ENCODE measurements around the gene OR6C74.

Gene OR6C74

DNA sequence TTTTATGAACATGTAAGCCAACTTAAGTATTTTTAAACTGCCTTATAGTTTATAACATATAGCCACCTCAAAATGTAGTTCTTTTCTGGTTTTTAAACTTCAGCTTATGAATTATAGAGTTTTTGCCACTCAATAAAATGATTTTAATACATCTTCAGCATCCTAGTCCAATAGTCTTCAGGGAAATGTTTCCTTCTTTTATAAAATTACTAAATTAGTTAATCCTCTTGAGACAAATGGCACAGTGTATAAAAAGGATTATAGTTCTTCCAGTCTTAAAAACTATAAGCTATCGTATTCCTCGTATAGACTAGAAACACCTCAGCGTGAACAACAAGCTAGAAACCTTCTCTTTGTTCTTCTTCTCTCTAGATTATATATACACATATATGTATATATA, at the start of gene OR6C74:
Gene OR6C74, plus strand, starts transcription at position 301 of the 400 bp plus-strand sequence. CDS start 2,679 bp downstream, outside the sequence.
- DNase-seq (ENCODE audit: low read depth), result no peak

DNA sequence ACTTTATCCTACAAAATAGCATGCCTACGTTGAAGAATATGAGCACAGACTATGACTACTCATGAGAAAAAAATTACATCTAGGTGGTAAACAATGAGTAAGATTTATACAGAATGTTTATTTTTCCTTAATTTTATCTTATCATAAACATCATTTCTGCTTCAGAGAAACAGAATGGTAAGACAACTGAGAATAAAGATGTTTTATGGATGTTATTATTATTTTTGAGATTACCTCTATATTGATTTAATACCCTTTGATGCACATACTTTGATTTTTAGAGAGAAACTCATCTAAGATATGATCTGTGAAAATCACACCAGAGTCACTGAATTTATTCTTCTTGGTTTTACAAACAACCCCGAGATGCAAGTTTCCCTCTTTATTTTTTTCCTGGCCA, 23.7 kb upstream of the OR6C74 start, which contains the start of gene OR10A7:
Gene OR10A7, plus strand, starts transcription at position 301 of the 400 bp plus-strand sequence. Its CDS starts 0 bp downstream, at position 301.
- no peak for DNase-seq (ENCODE audit: low read depth)

DNA sequence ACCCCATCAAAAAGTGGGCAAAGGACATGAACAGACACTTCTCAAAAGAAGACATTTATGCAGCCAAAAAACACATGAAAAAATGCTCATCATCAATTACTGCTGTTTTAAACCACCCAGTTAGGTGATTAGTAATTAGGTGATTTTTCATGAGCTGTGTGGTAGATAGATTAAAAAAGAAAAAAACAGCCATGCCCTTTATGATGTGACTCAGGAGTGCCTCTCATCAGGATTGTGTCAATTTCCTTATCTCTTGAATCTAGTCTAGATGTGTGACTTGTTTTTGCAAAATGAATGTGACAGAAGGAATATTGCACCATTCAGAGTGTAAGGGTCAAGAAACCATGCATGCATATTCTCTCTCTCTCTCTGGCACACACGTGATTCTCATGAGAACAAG, 17.9 kb upstream of the OR6C74 start:
- DNase-seq (ENCODE audit: low read depth), result no peak

DNA sequence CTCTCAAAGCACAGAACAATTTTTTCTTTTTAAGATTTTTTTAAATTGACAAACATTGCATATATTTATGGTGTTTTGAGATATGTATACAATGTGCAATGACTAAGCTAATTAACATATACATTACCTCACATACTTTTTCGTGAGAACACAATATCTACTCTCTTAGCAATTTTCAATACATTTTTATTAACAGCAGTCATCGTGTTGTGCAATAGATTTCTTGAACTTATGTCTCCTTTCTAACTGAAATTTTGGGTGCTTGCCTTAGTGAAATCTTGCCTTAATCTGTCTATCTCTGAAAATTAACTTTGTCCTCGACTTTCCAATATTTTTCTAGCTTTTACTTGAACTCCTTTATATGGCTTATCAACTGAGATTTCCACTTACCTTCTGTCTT, 16.8 kb upstream of the OR6C74 start:
- no peak for DNase-seq (ENCODE audit: low read depth)

DNA sequence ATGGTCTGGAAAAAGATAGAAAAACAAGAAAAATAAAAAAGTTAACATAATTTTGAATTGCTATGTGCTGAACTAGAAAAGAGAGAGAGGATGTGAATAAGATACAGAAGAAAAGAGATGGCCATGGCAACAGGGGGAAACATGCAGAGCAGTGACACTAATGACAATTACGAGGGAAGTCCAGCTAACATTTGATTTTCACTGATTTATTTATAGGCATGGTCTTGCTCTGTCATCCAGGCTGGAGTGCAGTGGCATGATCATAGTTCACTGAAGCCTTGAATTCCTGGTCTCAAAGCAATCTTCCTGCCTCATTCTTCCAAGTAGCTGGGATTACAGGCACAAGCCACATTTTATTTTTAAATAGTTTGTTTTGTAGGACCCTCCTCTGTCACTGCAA, 1.8 kb downstream of the OR6C74 start:
- no peak for DNase-seq (ENCODE audit: low read depth)

DNA sequence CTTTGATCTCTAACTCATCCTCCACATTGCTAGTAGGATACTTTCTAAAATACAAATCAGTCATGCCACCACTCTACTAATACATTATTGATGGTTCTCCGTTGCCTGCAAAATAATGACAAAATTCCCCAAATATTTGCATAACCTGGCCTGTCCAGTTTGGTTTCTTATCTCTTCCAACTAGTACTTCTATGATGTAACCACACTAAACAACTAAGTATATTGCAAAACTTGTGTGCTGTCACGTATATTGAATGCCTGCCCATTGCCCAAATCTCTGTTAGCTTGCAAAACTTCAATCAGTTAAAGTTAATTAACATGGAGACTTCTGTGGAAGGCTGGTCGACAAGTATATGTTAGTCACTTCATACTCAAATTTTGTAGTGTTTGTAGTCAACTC, 6.5 kb downstream of the OR6C74 start:
- DNase-seq (ENCODE audit: low read depth), result no peak

DNA sequence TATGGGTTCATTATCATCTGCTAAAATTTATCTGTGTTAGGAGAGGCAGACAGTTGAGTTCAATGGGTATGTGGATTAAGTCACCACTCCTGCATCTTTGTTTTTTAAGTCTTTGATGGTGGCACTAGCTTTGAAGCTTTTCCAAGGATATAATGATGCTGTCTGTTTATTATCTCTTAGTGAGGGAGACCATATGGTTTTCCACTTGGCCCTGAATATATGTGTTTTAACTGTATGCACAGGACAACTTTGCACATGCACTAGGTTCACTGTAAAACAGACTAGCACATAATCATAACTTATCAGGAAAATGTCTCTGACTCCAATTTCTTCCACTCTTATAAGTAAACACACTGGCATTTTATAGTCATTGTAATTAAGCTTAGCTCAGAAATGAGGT, 8.9 kb downstream of the OR6C74 start:
- no peak for DNase-seq (ENCODE audit: low read depth)

DNA sequence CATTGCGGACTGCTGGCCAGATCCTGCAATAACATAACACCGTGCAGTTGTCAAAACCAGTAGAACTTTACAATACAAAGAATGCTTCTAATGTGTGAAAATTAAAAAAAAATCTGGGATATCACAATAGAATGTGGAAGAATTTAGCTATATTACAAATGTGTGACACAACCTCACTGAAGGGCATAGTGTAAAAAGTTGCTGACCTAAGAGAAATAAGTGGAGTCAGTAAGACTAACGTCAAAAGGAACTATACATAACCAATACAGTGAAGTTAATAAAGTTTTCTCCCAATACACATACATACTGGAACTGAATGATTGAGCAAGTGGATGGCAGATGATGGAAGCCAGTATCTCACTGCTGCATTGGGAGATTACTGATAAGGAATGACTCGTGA, 12.4 kb downstream of the OR6C74 start:
- DNase-seq (ENCODE audit: low read depth), result no peak

DNA sequence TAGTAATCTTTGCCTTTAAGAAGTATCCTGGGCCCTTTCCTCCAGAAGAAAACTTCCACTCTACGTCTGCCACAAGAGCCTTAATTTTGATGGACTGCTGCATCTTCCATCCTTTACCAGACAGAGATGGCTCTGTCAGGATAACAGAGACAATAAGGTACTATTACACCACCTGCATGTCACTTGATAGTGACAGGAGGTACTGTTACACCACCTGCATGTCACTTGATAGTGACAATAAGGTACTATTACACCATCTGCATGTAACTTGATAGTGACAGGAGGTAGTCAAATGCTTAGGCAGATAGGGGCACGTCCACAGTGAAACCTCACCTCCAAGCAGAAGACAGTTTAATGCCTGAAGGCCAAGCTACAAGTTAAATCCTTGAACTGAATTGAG, 13.9 kb downstream of the OR6C74 start:
- DNase-seq (ENCODE audit: low read depth), result no peak

DNA sequence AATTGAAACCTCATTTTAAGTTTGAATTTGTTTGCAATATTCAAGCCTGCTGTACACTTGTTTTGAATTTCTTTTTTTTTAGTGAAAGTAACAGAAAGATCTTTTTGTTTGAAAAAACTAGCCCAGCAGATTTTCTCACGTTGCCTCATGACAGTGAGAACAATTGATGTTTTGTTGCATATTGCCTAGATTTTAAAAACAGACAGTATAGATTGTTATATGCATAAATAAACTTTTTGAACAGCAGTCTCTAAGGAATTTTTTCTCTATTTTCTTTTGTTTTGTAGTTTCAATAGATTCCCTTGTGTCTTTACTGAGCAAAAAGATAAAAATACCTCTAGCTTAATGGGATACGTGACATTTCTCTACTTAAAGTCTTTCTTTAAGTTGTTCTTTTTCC, 36.6 kb downstream of the OR6C74 start:
- no peak for DNase-seq (ENCODE audit: low read depth)

DNA sequence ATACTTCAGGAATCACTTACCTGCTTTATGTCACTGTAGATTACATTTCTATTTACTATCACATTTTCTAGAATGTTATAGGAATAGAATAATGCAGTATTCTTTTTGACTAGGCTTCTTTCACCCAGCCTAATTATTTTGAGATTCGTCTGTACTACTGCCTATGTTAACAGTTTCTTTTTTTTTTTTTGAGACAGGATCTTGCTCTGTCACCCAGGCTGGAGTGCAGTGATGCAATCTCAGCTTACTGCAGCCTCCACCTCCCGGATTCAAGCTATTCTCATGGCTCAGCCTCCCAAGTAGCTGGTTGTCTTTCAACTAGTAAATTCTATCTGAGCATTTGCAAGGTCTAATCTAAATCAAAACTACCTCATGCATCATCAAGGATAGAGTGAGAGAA, 45.6 kb downstream of the OR6C74 start:
- DNase-seq (ENCODE audit: low read depth), result no peak

Data from HS-27A (cell line).